ENCODE measurements around the gene NEUROD2. TPM values are rescaled to one million over a fixed set of nuclear protein-coding genes. Genes with fewer than 3 reads are reported as not detected.

The NEUROD2 gene
- total RNA-seq = not detected

- no peak for DNase-seq
These were observed at the start of gene NEUROD2 for GRCh38 chr17:39607851-39608130. Gene NEUROD2 (minus strand): TSS chr17:39607920. CDS start chr17:39606599, 1,321 bp downstream.

GRCh38 chr17:39655105-39655504 lies 47.4 kb upstream of the NEUROD2 start:
- DNase-seq = no peak

- DNase-seq = peak; percentile 81
These were observed 46.1 kb upstream of the NEUROD2 start for GRCh38 chr17:39653662-39654331.

GRCh38 chr17:39653316-39653661 lies 45.6 kb upstream of the NEUROD2 start:
- no peak for DNase-seq

GRCh38 chr17:39652587-39653315 lies 45.0 kb upstream of the NEUROD2 start:
- no peak for DNase-seq

- DNase-seq = no peak
These were observed 44.3 kb upstream of the NEUROD2 start for GRCh38 chr17:39651923-39652586.

GRCh38 chr17:39650121-39650579 lies 42.4 kb upstream of the NEUROD2 start:
- DNase-seq = no peak

- DNase-seq = no peak
These were observed 41.1 kb upstream of the NEUROD2 start for GRCh38 chr17:39648616-39649366.

GRCh38 chr17:39647256-39647655 lies 39.5 kb upstream of the NEUROD2 start:
- DNase-seq = no peak

GRCh38 chr17:39643271-39643670 lies 35.6 kb upstream of the NEUROD2 start:
- no peak for DNase-seq

- no peak for DNase-seq
These were observed 34.8 kb upstream of the NEUROD2 start for GRCh38 chr17:39642291-39643074.

GRCh38 chr17:39641883-39642282 lies 34.2 kb upstream of the NEUROD2 start:
- no peak for DNase-seq

- DNase-seq = no peak
These were observed 33.4 kb upstream of the NEUROD2 start for GRCh38 chr17:39641097-39641496.

GRCh38 chr17:39640591-39641031 lies 32.9 kb upstream of the NEUROD2 start:
- no peak for DNase-seq

GRCh38 chr17:39639566-39640458 lies 32.1 kb upstream of the NEUROD2 start:
- no peak for DNase-seq

- DNase-seq = no peak
These were observed 31.3 kb upstream of the NEUROD2 start for GRCh38 chr17:39639043-39639442.

- no peak for DNase-seq
These were observed 30.6 kb upstream of the NEUROD2 start for GRCh38 chr17:39638317-39638716.

GRCh38 chr17:39636927-39637736 lies 29.4 kb upstream of the NEUROD2 start, which contains the start of gene STARD3:
Gene STARD3 (plus strand): TSS chr17:39637144. CDS start chr17:39653532, 16,388 bp downstream.
- peak; percentile 87 for DNase-seq

GRCh38 chr17:39636587-39636926 lies 28.8 kb upstream of the NEUROD2 start:
- no peak for DNase-seq

GRCh38 chr17:39635614-39636176 lies 28.0 kb upstream of the NEUROD2 start:
- DNase-seq = no peak
